SU-DHL-6 (cell line): ENCODE data around the gene FAM89A.
A peak's percentile ranks its signal among the peaks of the same experiment; 100 is the strongest.

Experiments
- H2AFZ ChIP-seq: fragments of 200-600 bp; sonication (generic); 2 replicates; pipeline ENCODE4 v1.6.1; 2014; ENCODE audit warnings: low read depth, mild to moderate bottlenecking, moderate library complexity, mixed read lengths, antibody characterized with exemption, low read length; ENCODE audit not compliant: severe bottlenecking
- H3F3A ChIP-seq: fragments of 200-600 bp; shearing (Covaris generic); 2 replicates; pipeline ENCODE4 v1.6.0; 2016; ENCODE audit warnings: antibody characterized with exemption, mild to moderate bottlenecking; ENCODE audit not compliant: insufficient read depth
- H3K27ac ChIP-seq: fragments of 200-600 bp; sonication (generic); 2 replicates; pipeline ENCODE4 v1.5.1; 2016; ENCODE audit warnings: low read depth, mild to moderate bottlenecking, low read length, moderate library complexity, mixed read lengths
- H3K27me3 ChIP-seq: fragments of 200-600 bp; sonication (generic), shearing (Covaris generic); 2 replicates; pipeline ENCODE4 v1.6.0; 2014; ENCODE audit warnings: mild to moderate bottlenecking, low read length
- H3K36me3 ChIP-seq: fragments of 200-600 bp; sonication (generic); 2 replicates; pipeline ENCODE4 v1.6.1; 2014; ENCODE audit warnings: mild to moderate bottlenecking, low read length, mixed read lengths
- H3K4me2 ChIP-seq: fragments of 300-600, 200-600 bp; shearing (Covaris generic), sonication (generic); 2 replicates; pipeline ENCODE4 v1.6.0; 2014; ENCODE audit warnings: low read length, low read depth, mild to moderate bottlenecking; ENCODE audit not compliant: poor library complexity, severe bottlenecking
- H3K4me3 ChIP-seq: fragments of 200-600 bp; sonication (generic); 2 replicates; pipeline ENCODE4 v1.5.1; 2014; ENCODE audit warnings: antibody characterized with exemption, low read length, mild to moderate bottlenecking, mixed read lengths; ENCODE audit not compliant: insufficient read depth, poor library complexity, severe bottlenecking
- H3K79me2 ChIP-seq: fragments of 200-600 bp; sonication (generic); 2 replicates; pipeline ENCODE4 v1.6.1; 2014; ENCODE audit warnings: mild to moderate bottlenecking, low read length, moderate library complexity; ENCODE audit not compliant: insufficient read depth
- H3K9ac ChIP-seq: fragments of 200-600 bp; sonication (generic); 2 replicates; pipeline ENCODE4 v1.7.0; 2014; ENCODE audit warnings: mild to moderate bottlenecking, low read length
- H3K9me2 ChIP-seq: fragments of 200-600 bp; sonication (generic); replicated peaks from 2 replicates; pipeline ENCODE4 v1.6.1; 2014; ENCODE audit warnings: low read length; ENCODE audit not compliant: insufficient read depth
- H3K9me3 ChIP-seq: fragments of 200-600 bp; sonication (generic); 2 replicates; pipeline ENCODE4 v1.6.1; 2014; ENCODE audit warnings: low read length, mixed read lengths; ENCODE audit not compliant: insufficient read depth
- H4K20me1 ChIP-seq: fragments of 200-600 bp; sonication (generic); 2 replicates; pipeline ENCODE4 v1.6.1; 2014; ENCODE audit warnings: low read depth, mild to moderate bottlenecking, antibody characterized with exemption, low read length, moderate library complexity, mixed read lengths
- EZH2phosphoT487 ChIP-seq: fragments of 200-600 bp; sonication (generic), shearing (Covaris generic); conservative IDR thresholded peaks from 2 replicates; pipeline ENCODE4 v1.6.1; 2018; ENCODE audit warnings: mild to moderate bottlenecking, antibody characterized with exemption, low read length, moderate library complexity, mixed read lengths
- TF ChIP-seq, protein P1 (sequence below): fragments of 200-600 bp; sonication (generic); IDR thresholded peaks from one replicate; pipeline ENCODE4 v1.5.1; 2017; ENCODE audit warnings: antibody characterized with exemption, mild to moderate bottlenecking, low read length, moderate library complexity; ENCODE audit not compliant: insufficient read depth, poor library complexity, severe bottlenecking

The FAM89A gene

DNA sequence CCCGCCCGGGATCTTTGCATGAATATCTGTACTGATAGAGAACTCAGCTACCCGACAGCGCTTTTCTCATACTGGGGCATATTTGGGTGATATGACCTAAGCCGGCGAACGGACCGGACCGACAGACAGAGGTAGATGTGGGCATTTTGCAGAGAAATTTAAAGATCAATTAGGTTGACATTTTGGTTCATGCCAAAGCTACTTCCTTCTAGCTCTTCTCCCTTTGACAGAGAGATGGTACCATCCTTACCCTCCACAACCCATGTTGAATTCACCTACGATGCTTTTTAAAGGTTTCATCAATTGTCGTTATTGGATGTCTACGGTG is 60.7 kb downstream of the FAM89A start:
- H3K79me2 ChIP-seq: peaks cover 74% of the 10 kb centered on the region
- peak overlapping the region; percentile 94 for H3K4me3 ChIP-seq
- H3K4me2 ChIP-seq: peak overlapping the region; percentile 63
- peak overlapping the region; percentile 81 for H3K9ac ChIP-seq
- H3K27me3 ChIP-seq: no peaks in the 10 kb centered on the region
- 0 out of 2 replicates have a peak, but pooled peaks cover 2% of the 10 kb centered on the region for H4K20me1 ChIP-seq
- peak overlapping the region; percentile 68 for H3K27ac ChIP-seq
- H3K9me2 ChIP-seq: no peaks in the 10 kb centered on the region
- TF ChIP-seq, protein P1, sequence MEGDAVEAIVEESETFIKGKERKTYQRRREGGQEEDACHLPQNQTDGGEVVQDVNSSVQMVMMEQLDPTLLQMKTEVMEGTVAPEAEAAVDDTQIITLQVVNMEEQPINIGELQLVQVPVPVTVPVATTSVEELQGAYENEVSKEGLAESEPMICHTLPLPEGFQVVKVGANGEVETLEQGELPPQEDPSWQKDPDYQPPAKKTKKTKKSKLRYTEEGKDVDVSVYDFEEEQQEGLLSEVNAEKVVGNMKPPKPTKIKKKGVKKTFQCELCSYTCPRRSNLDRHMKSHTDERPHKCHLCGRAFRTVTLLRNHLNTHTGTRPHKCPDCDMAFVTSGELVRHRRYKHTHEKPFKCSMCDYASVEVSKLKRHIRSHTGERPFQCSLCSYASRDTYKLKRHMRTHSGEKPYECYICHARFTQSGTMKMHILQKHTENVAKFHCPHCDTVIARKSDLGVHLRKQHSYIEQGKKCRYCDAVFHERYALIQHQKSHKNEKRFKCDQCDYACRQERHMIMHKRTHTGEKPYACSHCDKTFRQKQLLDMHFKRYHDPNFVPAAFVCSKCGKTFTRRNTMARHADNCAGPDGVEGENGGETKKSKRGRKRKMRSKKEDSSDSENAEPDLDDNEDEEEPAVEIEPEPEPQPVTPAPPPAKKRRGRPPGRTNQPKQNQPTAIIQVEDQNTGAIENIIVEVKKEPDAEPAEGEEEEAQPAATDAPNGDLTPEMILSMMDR: no peak
- TF ChIP-seq EZH2phosphoT487: no peak
- H3K36me3 ChIP-seq: no peaks in the 10 kb centered on the region
- no peaks in the 10 kb centered on the region for H3K9me3 ChIP-seq
- H3F3A ChIP-seq: no peaks in the 10 kb centered on the region; the same call in 1 of the 2 replicates
- H2AFZ ChIP-seq: peak overlapping the region; percentile 83

DNA sequence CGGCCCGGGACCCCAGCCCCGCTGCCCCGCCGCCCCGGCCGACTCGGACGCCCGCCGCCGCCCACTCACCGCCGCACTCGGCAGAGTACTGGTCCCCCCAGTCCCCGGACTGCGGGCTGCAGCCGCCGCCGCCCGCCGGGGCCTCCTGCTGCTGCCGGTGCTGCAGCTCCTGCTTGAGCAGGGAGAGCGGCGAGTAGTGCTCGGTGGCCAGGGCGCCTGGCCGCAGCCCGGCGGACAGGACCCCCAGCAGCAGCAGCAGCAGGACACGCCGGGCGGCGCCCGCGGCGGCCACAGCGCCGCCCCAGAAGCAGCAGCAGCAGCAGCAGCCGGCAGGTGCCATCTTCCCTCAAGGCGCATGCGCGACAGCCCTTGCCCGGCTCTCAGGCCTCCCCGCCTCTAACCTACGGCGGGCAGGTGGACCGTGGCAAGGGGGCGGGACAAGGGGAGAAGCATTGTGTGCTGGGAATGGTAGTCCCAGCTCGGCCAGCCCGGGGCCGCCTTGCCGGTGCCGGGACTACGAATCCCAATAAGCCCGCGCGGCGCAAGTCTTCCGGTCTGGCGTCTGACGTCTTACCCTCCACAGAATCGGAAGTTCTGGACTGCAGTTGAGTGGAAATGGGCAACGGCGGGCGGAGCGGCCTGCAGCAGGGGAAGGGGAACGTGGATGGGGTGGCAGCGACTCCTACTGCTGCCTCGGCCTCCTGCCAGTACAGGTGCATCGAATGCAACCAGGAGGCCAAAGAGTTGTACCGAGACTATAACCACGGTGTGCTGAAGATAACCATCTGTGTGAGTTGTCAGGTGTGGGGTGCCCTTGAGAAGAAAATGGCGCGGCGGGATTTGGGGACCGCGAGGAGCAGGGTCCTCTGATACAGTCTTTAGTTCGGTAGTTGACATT is 61.3 kb downstream of the FAM89A start, which contains the start of the genes ARV1 and TTC13:
Gene ARV1, plus strand, starts transcription at position 604 of the 898 bp plus-strand sequence. Its CDS starts 12 bp downstream, at position 616.
Gene TTC13, minus strand, starts transcription at position 371 of the 898 bp plus-strand sequence. Its CDS starts 31 bp downstream, at position 340.
- H3K27ac ChIP-seq: peak within 1 kb of the TSS; percentile 77

DNA sequence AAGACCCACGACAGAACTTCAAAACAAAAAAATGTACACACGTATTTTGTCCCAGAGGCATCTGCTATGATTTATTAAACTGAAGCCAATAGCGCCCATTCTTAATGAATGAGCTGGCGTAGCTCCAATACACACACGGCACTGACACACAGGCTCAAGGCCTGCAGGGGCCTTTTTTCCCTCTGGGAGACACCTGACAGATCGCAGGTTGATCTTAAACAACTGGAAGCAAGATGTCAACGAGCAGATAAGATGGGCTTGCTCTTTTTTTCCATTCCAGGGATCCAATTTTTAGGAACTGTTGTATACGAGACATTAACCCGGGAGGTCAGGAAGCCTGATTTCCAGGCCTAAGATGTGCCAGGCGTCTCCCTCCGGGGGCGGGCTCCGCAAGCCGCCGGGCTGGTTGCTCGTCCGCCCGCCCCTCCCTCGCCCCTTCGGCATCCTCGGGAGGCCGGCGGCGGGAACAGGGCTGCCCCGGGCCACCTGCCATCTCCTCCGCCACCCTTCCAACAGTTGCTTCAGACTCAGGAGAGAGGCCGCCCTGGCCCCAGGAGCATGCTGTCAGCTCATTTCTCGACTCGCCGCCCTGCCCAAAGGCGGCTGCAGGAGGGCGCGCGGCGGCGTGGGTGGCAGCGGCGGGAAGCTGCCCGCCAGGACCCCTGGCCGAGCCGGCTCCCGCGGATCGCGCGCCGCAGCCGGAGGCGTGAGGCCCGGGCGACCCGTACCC is 62.1 kb downstream of the FAM89A start:
- H3K9me3 ChIP-seq: no peaks in the 10 kb centered on the region
- H2AFZ ChIP-seq: peak overlapping the region; percentile 53
- H3K27ac ChIP-seq: peak overlapping the region; percentile 77
- no peaks in the 10 kb centered on the region for H3K27me3 ChIP-seq
- H3F3A ChIP-seq: peaks cover 5% of the 10 kb centered on the region; the same call in 1 of the 2 replicates
- H4K20me1 ChIP-seq: 0 out of 2 replicates have a peak, but pooled peaks cover 2% of the 10 kb centered on the region
- no peaks in the 10 kb centered on the region for H3K9me2 ChIP-seq
- H3K4me3 ChIP-seq: peak overlapping the region; percentile 65
- peak overlapping the region; percentile 81 for H3K9ac ChIP-seq
- H3K79me2 ChIP-seq: peaks cover 86% of the 10 kb centered on the region
- H3K4me2 ChIP-seq: peak overlapping the region; percentile 90
- H3K36me3 ChIP-seq: no peaks in the 10 kb centered on the region
- TF ChIP-seq EZH2phosphoT487: no peak
- TF ChIP-seq, protein P1: no peak

More for the DNA sequence above, 61.3 kb downstream of the FAM89A start, which contains the start of the genes ARV1 and TTC13:
- peaks cover 79% of the 10 kb centered on the region for H3K79me2 ChIP-seq
- TF ChIP-seq EZH2phosphoT487: no peak
- TF ChIP-seq, protein P1: peak; percentile 42
- no peaks in the 10 kb centered on the region for H3K9me2 ChIP-seq
- no peaks in the 10 kb centered on the region for H3K36me3 ChIP-seq
- 0 out of 2 replicates have a peak, but pooled peaks cover 2% of the 10 kb centered on the region for H4K20me1 ChIP-seq
- peak within 1 kb of the TSS; percentile 81 for H3K9ac ChIP-seq
- H3K4me2 ChIP-seq: peak within 1 kb of the TSS; percentile 90
- H3K4me3 ChIP-seq: peak within 1 kb of the TSS; percentile 94
- H2AFZ ChIP-seq: peak within 1 kb of the TSS; percentile 83
- no peaks in the 10 kb centered on the region; the same call in 1 of the 2 replicates for H3F3A ChIP-seq
- H3K27me3 ChIP-seq: no peaks in the 10 kb centered on the region
- no peaks in the 10 kb centered on the region for H3K9me3 ChIP-seq
